GM13977 (cell line): Measurements from ENCODE around the gene TOR3A.
A peak's percentile ranks its signal among the peaks of the same experiment; 100 is the strongest.

Experiments
- DNase-seq: peaks from one replicate; pipeline ENCODE4 v3.0.0; 2012; ENCODE audit warnings: low spot score
- CTCF ChIP-seq: IDR thresholded peaks from 2 replicates; pipeline ENCODE4 v1.5.1; 2012; ENCODE audit warnings: mild to moderate bottlenecking, control low read depth; ENCODE audit not compliant: insufficient read depth; ENCODE audit errors: extremely low read depth, missing control alignments
- in situ Hi-C: fragments of 300-500 bp; cut with MboI; formaldehyde crosslinking; loops from one replicate; pipeline ENCODE4 v1.12.0; 2022; ENCODE audit warnings: low sequenced_read_pairs, low pct_unique_long_range_greater_than_20kb, mixed read lengths, inconsistent platforms; ENCODE audit not compliant: unreplicated experiment

Gene TOR3A

GRCh38 chr1:179077396-179077795 lies 4.5 kb upstream of the TOR3A start:
- no peak for TF ChIP-seq CTCF
- DNase-seq, result no peak
- in situ Hi-C loops, result no loop called here

- TF ChIP-seq CTCF, result peak; percentile 67
- in situ Hi-C loops, result no loop called here
- DNase-seq, result peak; percentile 75
These were observed 2.6 kb upstream of the TOR3A start for GRCh38 chr1:179079113-179079761.

GRCh38 chr1:179080866-179081686 lies 794 bp upstream of the TOR3A start:
- TF ChIP-seq CTCF, result no peak
- DNase-seq, result no peak
- in situ Hi-C loops, result loop anchor here (10.0 kb wide), 1 partner anchor 284 kb away; the partner anchor contains the start of gene AXDND1

GRCh38 chr1:179082333-179082998 lies 596 bp downstream of the TOR3A start:
- peak; percentile 48 for DNase-seq
- TF ChIP-seq CTCF, result no peak
- in situ Hi-C loops, result loop anchor here (10.0 kb wide), 1 partner anchor 282 kb away; the partner anchor contains the start of gene AXDND1

GRCh38 chr1:179082999-179083335 lies 1.1 kb downstream of the TOR3A start:
- in situ Hi-C loops, result loop anchor here (10.0 kb wide), 1 partner anchor 282 kb away; the partner anchor contains the start of gene AXDND1
- peak; percentile 59 for DNase-seq
- TF ChIP-seq CTCF, result no peak

GRCh38 chr1:179083533-179083932 lies 1.7 kb downstream of the TOR3A start:
- in situ Hi-C loops, result loop anchor here (10.0 kb wide), 1 partner anchor 281 kb away; the partner anchor contains the start of gene AXDND1
- TF ChIP-seq CTCF, result no peak
- peak; percentile 65 for DNase-seq
